ENCODE measurements around the gene CYP8B1.
A peak's percentile ranks its signal among the peaks of the same experiment; 100 is the strongest.

CYP8B1 gene

GRCh38 chr3:42851228-42851834, 24.3 kb downstream of the CYP8B1 start:
- no peak for DNase-seq

- DNase-seq: no peak
Observed at GRCh38 chr3:42850263-42850662, 25.4 kb downstream of the CYP8B1 start.

- DNase-seq: no peak
Observed at GRCh38 chr3:42849017-42849416, 26.7 kb downstream of the CYP8B1 start.

- no peak for DNase-seq
Observed at GRCh38 chr3:42847731-42848130, 27.9 kb downstream of the CYP8B1 start.

GRCh38 chr3:42846685-42847522, 28.8 kb downstream of the CYP8B1 start:
- no peak for DNase-seq

- no peak for DNase-seq
Observed at GRCh38 chr3:42844815-42845214, 30.9 kb downstream of the CYP8B1 start.

- DNase-seq: no peak
Observed at GRCh38 chr3:42844412-42844713, 31.3 kb downstream of the CYP8B1 start.

- DNase-seq: no peak
Observed at GRCh38 chr3:42843713-42844411, 31.8 kb downstream of the CYP8B1 start.

- DNase-seq: no peak
Observed at GRCh38 chr3:42841332-42841731, 34.3 kb downstream of the CYP8B1 start.

- DNase-seq: no peak
Observed at GRCh38 chr3:42839616-42840015, 36.1 kb downstream of the CYP8B1 start.

- DNase-seq: no peak
Observed at GRCh38 chr3:42838571-42838970, 37.1 kb downstream of the CYP8B1 start.

- no peak for DNase-seq
Observed at GRCh38 chr3:42836150-42837123, 39.2 kb downstream of the CYP8B1 start.

GRCh38 chr3:42831321-42831713, 44.4 kb downstream of the CYP8B1 start:
- peak; percentile 45 for DNase-seq

- DNase-seq: no peak
Observed at GRCh38 chr3:42830437-42831320, 45.0 kb downstream of the CYP8B1 start.

GRCh38 chr3:42829628-42830436, 45.8 kb downstream of the CYP8B1 start:
- DNase-seq: no peak

GRCh38 chr3:42829083-42829627, 46.5 kb downstream of the CYP8B1 start:
- no peak for DNase-seq

GRCh38 chr3:42827654-42828053, 48.0 kb downstream of the CYP8B1 start:
- DNase-seq: no peak

GRCh38 chr3:42827023-42827422, 48.7 kb downstream of the CYP8B1 start:
- DNase-seq: no peak

GRCh38 chr3:42826141-42826540, 49.5 kb downstream of the CYP8B1 start:
- DNase-seq: no peak

- DNase-seq: no peak
Observed at GRCh38 chr3:42823351-42823750, 52.3 kb downstream of the CYP8B1 start.

GRCh38 chr3:42822828-42823227, 52.9 kb downstream of the CYP8B1 start:
- DNase-seq: no peak

Measured in activated CD4-positive, alpha-beta T cell treated with anti-CD3 and anti-CD28 coated beads for 1 hour (primary cell).